Right atrium auricular region (tissue), 2 donors: Measurements from ENCODE around the gene COX8C. TPM values are rescaled to one million over a fixed set of nuclear protein-coding genes. Genes with fewer than 3 reads are reported as not detected.

ENCODE experiments used
- DNase-seq: peaks from one replicate; pipeline ENCODE4 v3.0.0-alpha.2; 2019; ENCODE audit warnings: low spot score
- H3K27ac ChIP-seq, 2 donors: fragments of 200-600 bp; sonication (generic); 1 replicate in 1 of 2; 2 replicates in 1 of 2; pipeline ENCODE4 v1.5.1; 2016 to 2019
- H3K27me3 ChIP-seq, 2 donors: fragments of 200-600 bp; sonication (generic); one replicate each; pipeline versions ENCODE4 v1.5.1 to v1.6.0; 2017 to 2019
- H3K36me3 ChIP-seq: fragments of 200-600 bp; sonication (generic); one replicate; pipeline ENCODE4 v1.5.1; 2016
- H3K4me1 ChIP-seq, 2 donors: fragments of 200-600 bp; sonication (generic); one replicate each; pipeline versions ENCODE4 v1.5.1 to v1.6.0; 2017 to 2019
- H3K4me3 ChIP-seq, 2 donors: fragments of 200-600 bp; sonication (generic); 1 replicate in 1 of 2; 2 replicates in 1 of 2; pipeline ENCODE4 v1.5.1; 2017 to 2019; ENCODE audit warnings: mild to moderate bottlenecking in 1 of 2, moderate library complexity in 1 of 2
- H3K9me3 ChIP-seq, 2 donors: fragments of 200-600 bp; sonication (generic); one replicate each; pipeline ENCODE4 v1.5.1; 2019
- CTCF ChIP-seq, 2 donors: fragments of 200-600 bp; sonication (generic); IDR thresholded peaks; one replicate each; pipeline ENCODE4 v1.5.1; 2019; ENCODE audit warnings: antibody characterized with exemption in 2 of 2
- total RNA-seq, 2 donors: library from RNA; depleted of rRNA; stranded (reverse); fragments of >200 nt; gene quantifications; one replicate each; pipeline ENCODE4 v1.1.0, GENCODE V29; 2016

The COX8C gene
- total RNA-seq, 2 donors from 2014 or later = not detected

- Histone ChIP-seq H3K4me1 (peaks cover 0 to 22% of the 10 kb centered on the region in 2 donors), H3K9me3 (no peaks in the 10 kb centered on the region), H3K4me3 (no peak overlapping the region), H3K36me3 (no peaks in the 10 kb centered on the region), H3K27me3 (no peaks in the 10 kb centered on the region), H3K27ac (no peak overlapping the region)
- TF ChIP-seq CTCF (IDR thresholded peaks at IDR 0.05) = no peak
- no peak for DNase-seq
Measured at GRCh38 chr14:93309427-93309966, 37.5 kb upstream of the COX8C start.

GRCh38 chr14:93311082-93311481 is 35.9 kb upstream of the COX8C start:
- no peak for TF ChIP-seq CTCF (IDR thresholded peaks at IDR 0.05)
- no peak for DNase-seq
- Histone ChIP-seq H3K4me3 (no peak overlapping the region), H3K4me1 (peaks cover 0 to 9% of the 10 kb centered on the region in 2 donors), H3K36me3 (no peaks in the 10 kb centered on the region), H3K27me3 (no peaks in the 10 kb centered on the region), H3K27ac (no peak overlapping the region), H3K9me3 (no peaks in the 10 kb centered on the region)

GRCh38 chr14:93315575-93315974 is 31.4 kb upstream of the COX8C start:
- no peaks in the 10 kb centered on the region for H3K9me3 ChIP-seq
- no peak for TF ChIP-seq CTCF (IDR thresholded peaks at IDR 0.05)
- H3K4me3 ChIP-seq = no peak overlapping the region
- no peaks in the 10 kb centered on the region for H3K36me3 ChIP-seq
- no peaks in the 10 kb centered on the region for H3K27me3 ChIP-seq
- no peak overlapping the region for H3K27ac ChIP-seq
- no peak for DNase-seq
- peaks cover 0 to 26% of the 10 kb centered on the region in 2 donors for H3K4me1 ChIP-seq

GRCh38 chr14:93316716-93317115 is 30.3 kb upstream of the COX8C start:
- H3K4me1 ChIP-seq = peaks cover 0 to 26% of the 10 kb centered on the region in 2 donors
- DNase-seq = no peak

GRCh38 chr14:93317210-93317874 is 29.6 kb upstream of the COX8C start:
- Histone ChIP-seq H3K27ac (no peak overlapping the region), H3K27me3 (no peaks in the 10 kb centered on the region), H3K4me3 (no peak overlapping the region), H3K4me1 (peaks cover 0 to 26% of the 10 kb centered on the region in 2 donors), H3K36me3 (no peaks in the 10 kb centered on the region), H3K9me3 (no peaks in the 10 kb centered on the region)
- no peak for TF ChIP-seq CTCF (IDR thresholded peaks at IDR 0.05)
- no peak for DNase-seq

More at GRCh38 chr14:93316716-93317115, 30.3 kb upstream of the COX8C start:
- Histone ChIP-seq H3K36me3 (no peaks in the 10 kb centered on the region), H3K27ac (no peak overlapping the region), H3K9me3 (no peaks in the 10 kb centered on the region), H3K4me3 (no peak overlapping the region), H3K27me3 (no peaks in the 10 kb centered on the region)
- TF ChIP-seq CTCF (IDR thresholded peaks at IDR 0.05) = no peak
